Neural cell (in vitro differentiated cells): ENCODE measurements around the gene PSMD8. TPM values are rescaled to one million over a fixed set of nuclear protein-coding genes. Genes with fewer than 3 reads are reported as not detected.

Experiments used
- H2AFZ ChIP-seq: fragments of 200-600, 300-800 bp; sonication (generic), shearing (Covaris generic); 2 replicates; pipeline ENCODE4 v1.6.0; 2014; ENCODE audit warnings: low read depth, mild to moderate bottlenecking, antibody characterized with exemption, low read length, moderate library complexity
- H3F3A ChIP-seq: fragments of 200-600 bp; shearing (Covaris generic); 2 replicates; pipeline ENCODE4 v1.6.1; 2016; ENCODE audit warnings: mild to moderate bottlenecking, moderate library complexity, mixed read lengths, antibody characterized with exemption, low read length; ENCODE audit not compliant: insufficient read depth, poor library complexity, severe bottlenecking
- H3K27ac ChIP-seq: fragments of 200-600, 300-800 bp; sonication (generic), shearing (Covaris generic); 2 replicates; pipeline ENCODE4 v1.5.1; 2014; ENCODE audit warnings: mild to moderate bottlenecking, low read length, moderate library complexity
- H3K27me3 ChIP-seq: fragments of 300-800, 200-600 bp; sonication (generic), shearing (Covaris generic); 2 replicates; pipeline ENCODE4 v1.6.0; 2014; ENCODE audit warnings: mild to moderate bottlenecking, low read depth, low read length, moderate library complexity; ENCODE audit not compliant: insufficient read depth
- H3K36me3 ChIP-seq: fragments of 300-800, 200-600 bp; sonication (generic), shearing (Covaris generic); 2 replicates; pipeline ENCODE4 v1.5.1; 2014; ENCODE audit warnings: mild to moderate bottlenecking, antibody characterized with exemption, low read length, moderate library complexity; ENCODE audit not compliant: insufficient read depth
- H3K4me2 ChIP-seq: fragments of 300-800, 200-600 bp; sonication (generic), shearing (Covaris generic); 2 replicates; pipeline ENCODE4 v1.6.0; 2014; ENCODE audit warnings: mild to moderate bottlenecking, low read length
- H3K4me3 ChIP-seq: fragments of 300-800, 200-600 bp; sonication (generic), shearing (Covaris generic); 2 replicates; pipeline ENCODE4 v1.5.1; 2014; ENCODE audit warnings: mild to moderate bottlenecking, low read length, moderate library complexity
- H3K79me2 ChIP-seq: fragments of 200-600 bp; shearing (Covaris generic); replicated peaks from 2 replicates; pipeline ENCODE4 v1.6.0; 2014; ENCODE audit warnings: mild to moderate bottlenecking, low read length, moderate library complexity; ENCODE audit not compliant: insufficient read depth
- H3K9ac ChIP-seq: fragments of 300-800, 200-600 bp; sonication (generic), shearing (Covaris generic); 2 replicates; pipeline ENCODE4 v1.6.1; 2016; ENCODE audit warnings: mild to moderate bottlenecking, low read length, mixed read lengths
- H3K9me2 ChIP-seq: fragments of 200-600 bp; shearing (Covaris generic); 2 replicates; pipeline ENCODE4 v1.6.1; 2016; ENCODE audit warnings: mild to moderate bottlenecking, low read length, mixed read lengths; ENCODE audit not compliant: insufficient read depth
- H3K9me3 ChIP-seq: fragments of 200-600, 300-800 bp; sonication (generic), shearing (Covaris generic); 2 replicates; pipeline ENCODE4 v1.6.1; 2016; ENCODE audit warnings: mild to moderate bottlenecking, mixed run types, low read length, moderate library complexity, mixed read lengths
- H4K20me1 ChIP-seq: fragments of 200-600 bp; shearing (Covaris generic); 2 replicates; pipeline ENCODE4 v1.6.1; 2016; ENCODE audit warnings: mild to moderate bottlenecking, mixed run types; ENCODE audit not compliant: insufficient read depth
- CTCF ChIP-seq: fragments of 450-650 bp; IDR thresholded peaks from 2 replicates; pipeline ENCODE4 v1.5.1; 2014; ENCODE audit warnings: antibody characterized with exemption, mild to moderate bottlenecking, moderate library complexity; ENCODE audit not compliant: poor library complexity, severe bottlenecking
- EP300 ChIP-seq: fragments of 450-650 bp; conservative IDR thresholded peaks from 2 replicates; pipeline ENCODE4 v1.6.1; 2014; ENCODE audit warnings: antibody characterized with exemption, mild to moderate bottlenecking, moderate library complexity; ENCODE audit not compliant: poor library complexity, severe bottlenecking
- EZH2 ChIP-seq: fragments of 200-600, 300-800 bp; shearing (Covaris generic), sonication (generic); IDR thresholded peaks from 2 replicates; pipeline ENCODE4 v1.6.1; 2014; ENCODE audit warnings: antibody characterized with exemption, low read length, borderline replicate concordance, mild to moderate bottlenecking; ENCODE audit not compliant: insufficient read depth, poor library complexity, severe bottlenecking
- MXI1 ChIP-seq: fragments of 450-650 bp; conservative IDR thresholded peaks from 2 replicates; pipeline ENCODE4 v1.6.1; 2014; ENCODE audit warnings: antibody characterized with exemption, mild to moderate bottlenecking; ENCODE audit not compliant: poor library complexity, severe bottlenecking
- POLR2AphosphoS5 ChIP-seq: IDR thresholded peaks from 2 replicates; pipeline ENCODE4 v1.6.1; 2012
- RAD21 ChIP-seq: fragments of 450-650 bp; conservative IDR thresholded peaks from 2 replicates; pipeline ENCODE4 v1.6.1; 2014; ENCODE audit warnings: antibody characterized with exemption, mild to moderate bottlenecking, moderate library complexity
- SMC3 ChIP-seq: fragments of 450-650 bp; conservative IDR thresholded peaks from 2 replicates; pipeline ENCODE4 v1.6.1; 2014; ENCODE audit warnings: antibody characterized with exemption, mild to moderate bottlenecking, moderate library complexity; ENCODE audit not compliant: poor library complexity
- TAF1 ChIP-seq: IDR thresholded peaks from 2 replicates; pipeline ENCODE4 v1.6.1; 2012; ENCODE audit warnings: low read depth
- polyA plus RNA-seq: library from polyadenylated mRNA; depleted of rRNA; stranded (reverse); fragments of >200 nt; gene quantifications from 2 replicates; pipeline ENCODE4 v1.2.3, GENCODE V29; 2014
- TF ChIP-seq, protein P1 (sequence below): IDR thresholded peaks from 2 replicates; pipeline ENCODE4 v1.6.1; 2012; ENCODE audit warnings: borderline replicate concordance

The PSMD8 gene
- polyA plus RNA-seq, 1 donor from 2014 or later: 334 TPM

GRCh38 chr19:38389101-38389925, 14.9 kb downstream of the PSMD8 start:
- TF ChIP-seq TAF1: peak; percentile 95
- TF ChIP-seq RAD21: peak; percentile 25
- peak; percentile 42 for TF ChIP-seq EP300
- TF ChIP-seq EZH2: no peak
- TF ChIP-seq POLR2AphosphoS5: peak; percentile 79
- TF ChIP-seq, protein P1, sequence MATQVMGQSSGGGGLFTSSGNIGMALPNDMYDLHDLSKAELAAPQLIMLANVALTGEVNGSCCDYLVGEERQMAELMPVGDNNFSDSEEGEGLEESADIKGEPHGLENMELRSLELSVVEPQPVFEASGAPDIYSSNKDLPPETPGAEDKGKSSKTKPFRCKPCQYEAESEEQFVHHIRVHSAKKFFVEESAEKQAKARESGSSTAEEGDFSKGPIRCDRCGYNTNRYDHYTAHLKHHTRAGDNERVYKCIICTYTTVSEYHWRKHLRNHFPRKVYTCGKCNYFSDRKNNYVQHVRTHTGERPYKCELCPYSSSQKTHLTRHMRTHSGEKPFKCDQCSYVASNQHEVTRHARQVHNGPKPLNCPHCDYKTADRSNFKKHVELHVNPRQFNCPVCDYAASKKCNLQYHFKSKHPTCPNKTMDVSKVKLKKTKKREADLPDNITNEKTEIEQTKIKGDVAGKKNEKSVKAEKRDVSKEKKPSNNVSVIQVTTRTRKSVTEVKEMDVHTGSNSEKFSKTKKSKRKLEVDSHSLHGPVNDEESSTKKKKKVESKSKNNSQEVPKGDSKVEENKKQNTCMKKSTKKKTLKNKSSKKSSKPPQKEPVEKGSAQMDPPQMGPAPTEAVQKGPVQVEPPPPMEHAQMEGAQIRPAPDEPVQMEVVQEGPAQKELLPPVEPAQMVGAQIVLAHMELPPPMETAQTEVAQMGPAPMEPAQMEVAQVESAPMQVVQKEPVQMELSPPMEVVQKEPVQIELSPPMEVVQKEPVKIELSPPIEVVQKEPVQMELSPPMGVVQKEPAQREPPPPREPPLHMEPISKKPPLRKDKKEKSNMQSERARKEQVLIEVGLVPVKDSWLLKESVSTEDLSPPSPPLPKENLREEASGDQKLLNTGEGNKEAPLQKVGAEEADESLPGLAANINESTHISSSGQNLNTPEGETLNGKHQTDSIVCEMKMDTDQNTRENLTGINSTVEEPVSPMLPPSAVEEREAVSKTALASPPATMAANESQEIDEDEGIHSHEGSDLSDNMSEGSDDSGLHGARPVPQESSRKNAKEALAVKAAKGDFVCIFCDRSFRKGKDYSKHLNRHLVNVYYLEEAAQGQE: peak; percentile 97
- peak; percentile 43 for TF ChIP-seq CTCF
- peak; percentile 59 for TF ChIP-seq MXI1
- peak; percentile 29 for TF ChIP-seq SMC3
- Histone ChIP-seq H3K36me3 (peaks cover 6% of the 10 kb centered on the region), H4K20me1 (no peaks in the 10 kb centered on the region), H3K4me3 (peak overlapping the region; percentile 98), H3K9me2 (no peaks in the 10 kb centered on the region), H3K27ac (peak overlapping the region; percentile 100), H3K9me3 (no peaks in the 10 kb centered on the region), H2AFZ (peak overlapping the region; percentile 62), H3K79me2 (peaks cover 14% of the 10 kb centered on the region), H3K4me2 (peak overlapping the region; percentile 53), H3K27me3 (no peaks in the 10 kb centered on the region), H3K9ac (peak overlapping the region; percentile 100), H3F3A (no peaks in the 10 kb centered on the region)

- Histone ChIP-seq H3K9ac (peak overlapping the region; percentile 100), H3F3A (no peaks in the 10 kb centered on the region), H3K9me2 (no peaks in the 10 kb centered on the region), H3K27me3 (no peaks in the 10 kb centered on the region), H3K27ac (peak overlapping the region; percentile 100), H3K4me2 (peak overlapping the region; percentile 60), H2AFZ (no peak overlapping the region), H3K9me3 (no peaks in the 10 kb centered on the region), H4K20me1 (no peaks in the 10 kb centered on the region), H3K79me2 (peaks cover 14% of the 10 kb centered on the region), H3K36me3 (peaks cover 6% of the 10 kb centered on the region), H3K4me3 (peak overlapping the region; percentile 98)
- TF ChIP-seq SMC3 (no peak), EP300 (no peak), EZH2 (no peak)
- TF ChIP-seq, protein P1: no peak
These were observed 15.9 kb downstream of the PSMD8 start for GRCh38 chr19:38389957-38390924.
